HepG2 (cell line): ENCODE measurements around the gene PJA1. TPM values are rescaled to one million over a fixed set of nuclear protein-coding genes. Genes with fewer than 3 reads are reported as not detected.
A peak's percentile ranks its signal among the peaks of the same experiment; 100 is the strongest.

ENCODE experiments used
- ATAC-seq: fragments of 200-7000 bp; cut with Tn5 transposase; 3 replicates; pipeline ENCODE4 v1.9.1; 2020; ENCODE audit warnings: mild to moderate bottlenecking, moderate library complexity
- BruUV-seq: library from RNA; stranded (reverse); fragments of 400-500 nt; replicated peaks from 2 replicates; lab custom pipeline; 2021; lab: Mats Ljungman, UMichigan
- CTCF ChIA-PET: fragments of 300-600 bp; formaldehyde crosslinking; extraction: SDS; loops from one replicate; lab custom pipeline; 2021; ENCODE audit warnings: low total read pairs, inconsistent platforms, low intra/inter-chr PET ratio; lab: Yijun Ruan, JAX
- POLR2A ChIA-PET: fragments of 350-600 bp; sonication (Branson Sonifier 250); formaldehyde crosslinking; loops from one replicate; lab custom pipeline; 2020; ENCODE audit warnings: antibody characterized with exemption, inconsistent platforms; lab: Yijun Ruan, JAX
- DNase-seq: peaks from one replicate; pipeline ENCODE4 v3.0.0-alpha.2; 2015; ENCODE audit warnings: low spot score
- FAIRE-seq: peaks from 3 replicates; lab custom pipeline; 2011; peaks lifted over from hg19 to GRCh38; lab: Jason Lieb, UNC
- H2AFZ ChIP-seq: one replicate; pipeline ENCODE4 v1.6.1; 2011; ENCODE audit warnings: low read length, inconsistent platforms
- H3K27ac ChIP-seq: fragments of 300-600 bp; 3 replicates; pipeline ENCODE4 v1.8.0; 2011; ENCODE audit warnings: mixed run types, mild to moderate bottlenecking, mixed read lengths, low read length, inconsistent platforms; ENCODE audit not compliant: insufficient read depth; ENCODE audit errors: extremely low read length
- H3K27me3 ChIP-seq, 2 experiments: fragments of 200-600 bp in 1 of 2; 2 replicates in 1 of 2; 3 replicates in 1 of 2; pipeline versions ENCODE4 v1.6.0 to v1.8.0; 2011; ENCODE audit warnings: low read length in 2 of 2, mild to moderate bottlenecking in 2 of 2, moderate library complexity in 2 of 2, inconsistent platforms in 1 of 2; ENCODE audit not compliant: insufficient read depth in 2 of 2, control insufficient read depth in 1 of 2
- H3K36me3 ChIP-seq, 2 experiments: fragments of 200-600 bp in 1 of 2; replicated peaks in 1 of 2; 2 replicates in 1 of 2; 3 replicates in 1 of 2; pipeline versions ENCODE4 v1.5.1 to v1.8.0; 2011; ENCODE audit warnings: low read length in 2 of 2, inconsistent platforms in 1 of 2; ENCODE audit not compliant: insufficient read depth in 2 of 2, control insufficient read depth in 1 of 2
- H3K4me1 ChIP-seq: 2 replicates; pipeline ENCODE4 v1.5.1; 2012; ENCODE audit warnings: low read length, inconsistent platforms; ENCODE audit not compliant: insufficient read depth
- H3K4me2 ChIP-seq: 2 replicates; pipeline ENCODE4 v1.6.0; 2011; ENCODE audit warnings: low read depth, low read length, inconsistent platforms
- H3K4me3 ChIP-seq, 3 experiments: fragments of 200-600 bp in 1 of 3; sonication (generic), shearing (Covaris generic) in 1 of 3; replicated peaks in 1 of 3; 2 replicates each; pipeline ENCODE4 v1.5.1; 2011 to 2016; ENCODE audit warnings: low read length in 3 of 3, inconsistent platforms in 2 of 3, low read depth in 2 of 3, mild to moderate bottlenecking in 2 of 3, control low read depth in 1 of 3, mixed read lengths in 1 of 3; ENCODE audit not compliant: insufficient read depth in 1 of 3
- H3K79me2 ChIP-seq: one replicate; pipeline ENCODE4 v1.6.1; 2011; ENCODE audit warnings: low read length, inconsistent platforms; ENCODE audit not compliant: insufficient read depth
- H3K9ac ChIP-seq: 2 replicates; pipeline ENCODE4 v1.6.0; 2011; ENCODE audit warnings: mild to moderate bottlenecking, low read depth, low read length, inconsistent platforms; ENCODE audit not compliant: insufficient read depth
- H3K9me3 ChIP-seq: 2 replicates; pipeline ENCODE4 v1.5.1; 2012; ENCODE audit warnings: mild to moderate bottlenecking, low read length
- H4K20me1 ChIP-seq: 2 replicates; pipeline ENCODE4 v1.6.0; 2011; ENCODE audit warnings: inconsistent platforms, mild to moderate bottlenecking, low read length, moderate library complexity; ENCODE audit not compliant: insufficient read depth
- ATM ChIP-seq: fragments of 450-650 bp; IDR thresholded peaks from 2 replicates; pipeline ENCODE4 v1.7.1; 2017; ENCODE audit warnings: mild to moderate bottlenecking, borderline replicate concordance
- DPF2 ChIP-seq: sonication (generic); formaldehyde crosslinking; IDR thresholded peaks from 2 replicates; pipeline ENCODE4 v1.4.0; 2020; ENCODE audit warnings: mild to moderate bottlenecking, low read depth, missing genetic modification reagents, borderline replicate concordance
- KAT2B ChIP-seq: fragments of 150-350 bp; IDR thresholded peaks from 2 replicates; pipeline ENCODE4 v1.6.1; 2014; ENCODE audit warnings: low read depth, low read length, borderline replicate concordance
- KLF6 ChIP-seq: IDR thresholded peaks from 2 replicates; pipeline ENCODE4 v1.8.0; 2016; ENCODE audit warnings: missing biosample characterization, missing genetic modification reagents
- MLX ChIP-seq: IDR thresholded peaks from 2 replicates; pipeline ENCODE4 v1.6.1; 2016
- NBN ChIP-seq: fragments of 450-650 bp; conservative IDR thresholded peaks from 2 replicates; pipeline ENCODE4 v1.6.1; 2017
- NCOA2 ChIP-seq: sonication (generic); formaldehyde crosslinking; IDR thresholded peaks from 2 replicates; pipeline ENCODE4 v1.8.0; 2022; ENCODE audit warnings: inconsistent platforms
- ZNF768 ChIP-seq: sonication (generic); formaldehyde crosslinking; IDR thresholded peaks from 2 replicates; pipeline ENCODE4 v1.4.0; 2020; ENCODE audit warnings: missing genetic modification reagents
- ZNF776 ChIP-seq: sonication (generic); formaldehyde crosslinking; IDR thresholded peaks from 2 replicates; pipeline ENCODE4 v1.4.0; 2020; ENCODE audit warnings: mild to moderate bottlenecking, missing genetic modification reagents
- WGBS: methylation state at CpG from one replicate; pipeline ENCODE4 v1.1.6; 2017; ENCODE audit warnings: low lambda C conversion rate; 5-methylcytosine and 5-hydroxymethylcytosine counted together
- in situ Hi-C: cut with HindIII; loops from 2 replicates; pipeline ENCODE4 v1.10.0; 2017; ENCODE audit warnings: low pct_unique_long_range_greater_than_20kb; ENCODE audit not compliant: extremely low pct_ligation_motif_present
- intact Hi-C: fragments of 100-400 bp; cut with micrococcal nuclease; formaldehyde crosslinking; loops from one replicate; pipeline ENCODE4 v1.10.0; 2022; ENCODE audit not compliant: unreplicated experiment
- polyA plus RNA-seq, 8 experiments: library from polyadenylated mRNA; depleted of rRNA in 3 of 8; stranded (reverse) in 7 of 8; unstranded in 1 of 8; fragments of >200 nt; fragmentation: Illumina TruSeq in 4 of 8; extraction: Trizol in 4 of 8; gene quantifications; 2 replicates each; pipeline versions ENCODE4 v1.2.1 to v1.2.3, GENCODE V29; 2011 to 2016; ENCODE audit warnings: low read depth in 4 of 8, missing spikeins in 1 of 8, mixed read lengths in 1 of 8; ENCODE audit not compliant: insufficient read depth in 1 of 8
- total RNA-seq, 5 experiments: library from RNA; depleted of rRNA; stranded (reverse); fragments of >200 nt; fragmentation: Illumina TruSeq; extraction: Trizol; gene quantifications; 2 replicates each; pipeline ENCODE4 v1.2.3, GENCODE V29; 2016; ENCODE audit warnings: low read depth in 1 of 5

The PJA1 gene
- total and polyA plus RNA-seq, 2 of the 13 experiments (the other 11 are each of a cell fraction or from before 2014, with no cell fraction given) = 3.6 to 9.6 TPM

GRCh38 chrX:69137371-69138117, 27.7 kb downstream of the PJA1 start:
- ATAC-seq (no peak; the same call in 2 of the 3 replicates), DNase-seq (no peak)
- no peak overlapping the region for H3K4me3 ChIP-seq
- no peak overlapping the region for H3K9ac ChIP-seq
- ChIA-PET CTCF (no interaction called here), POLR2A (no interaction called here)
- H3K4me1 ChIP-seq = no peaks in the 10 kb centered on the region
- H3K27me3 ChIP-seq = 0 out of 5 replicates have a peak, but pooled peaks cover 0 to 2% of the 10 kb centered on the region in 2 experiments
- no peak overlapping the region for H3K4me2 ChIP-seq
- H3K36me3 ChIP-seq = no peaks in the 10 kb centered on the region
- in situ Hi-C loops = loop anchor here (10.0 kb wide), 1 partner anchor 77 kb away; no protein-coding TSS in a partner anchor
- TF ChIP-seq NBN = no peak
- peak; percentile 40; the same call in 1 of the 2 replicates for TF ChIP-seq ZNF768
- TF ChIP-seq, all 625 proteins: peak for 1
- 0% methylated on average over 2 of the region's 11 CpGs for WGBS
- BruUV-seq = no TSS peak
- no peak overlapping the region for H2AFZ ChIP-seq
- H3K9me3 ChIP-seq = no peaks in the 10 kb centered on the region
- no peaks in the 10 kb centered on the region for H4K20me1 ChIP-seq
- intact Hi-C loops = no loop called here
- no peaks in the 10 kb centered on the region for H3K79me2 ChIP-seq
- no peak for FAIRE-seq
- no peak overlapping the region for H3K27ac ChIP-seq

GRCh38 chrX:69136546-69137331, 28.5 kb downstream of the PJA1 start:
- no peak for DNase-seq
- intact Hi-C loops = no loop called here
- CTCF ChIA-PET = no interaction called here
- no peak overlapping the region for H3K4me3 ChIP-seq
- BruUV-seq = no TSS peak
- no peak for FAIRE-seq
- ATAC-seq = no peak
- H4K20me1 ChIP-seq = no peaks in the 10 kb centered on the region
- H3K4me1 ChIP-seq = no peaks in the 10 kb centered on the region
- no peaks in the 10 kb centered on the region for H3K27me3 ChIP-seq
- in situ Hi-C loops = loop anchor here (10.0 kb wide), 1 partner anchor 78 kb away; no protein-coding TSS in a partner anchor
- WGBS = no CpG with 5 or more reads among the region's 42 CpGs
- H3K9me3 ChIP-seq = no peaks in the 10 kb centered on the region
- no peak overlapping the region for H3K4me2 ChIP-seq
- POLR2A ChIA-PET = no interaction called here
- H2AFZ ChIP-seq = no peak overlapping the region
- no peak overlapping the region for H3K27ac ChIP-seq
- TF ChIP-seq ZNF776 (CRISPR knock-in tag) (no peak), KAT2B (no peak), KLF6 (CRISPR knock-in tag) (no peak), ATM (no peak), NCOA2 (no peak), MLX (no peak), DPF2 (no peak)
- no peak overlapping the region for H3K9ac ChIP-seq
- H3K36me3 ChIP-seq = no peaks in the 10 kb centered on the region
- no peaks in the 10 kb centered on the region for H3K79me2 ChIP-seq
